Panc1 (cell line): Measurements from ENCODE around the gene CCNYL1. TPM values are rescaled to one million over a fixed set of nuclear protein-coding genes. Genes with fewer than 3 reads are reported as not detected.
"Not testable (repeated sequence)": the region's sequence is repeated elsewhere in the genome, so short reads cannot be mapped to it uniquely, and the experiment has no call there.

Source experiments
- ATAC-seq: fragments of 200-7000 bp; cut with Tn5 transposase; 2 replicates; pipeline ENCODE4 v1.9.1; 2020; ENCODE audit warnings: mild to moderate bottlenecking, moderate library complexity
- BruUV-seq: library from RNA; stranded (reverse); fragments of 400-500 nt; replicated peaks from 2 replicates; lab custom pipeline; 2021; lab: Mats Ljungman, UMichigan
- CTCF ChIA-PET: fragments of 300-600 bp; sonication (Branson Sonifier 250); formaldehyde crosslinking; loops from one replicate; lab custom pipeline; 2022; ENCODE audit warnings: antibody characterized with exemption; lab: Charles Lee
- POLR2A ChIA-PET: fragments of 300-600 bp; sonication (Branson Sonifier 250); formaldehyde crosslinking; loops from one replicate; lab custom pipeline; 2022; ENCODE audit warnings: antibody characterized with exemption; lab: Charles Lee
- DNase-seq: peaks from one replicate; pipeline ENCODE4 v3.0.0-alpha.2; 2010; ENCODE audit warnings: low read depth, low spot score
- H3K27ac ChIP-seq: 2 replicates; pipeline ENCODE4 v1.5.1; 2011; ENCODE audit warnings: mild to moderate bottlenecking, low read length, inconsistent platforms
- H3K27me3 ChIP-seq: fragments of 200-500 bp; sonication (Bioruptor generic); 2 replicates; pipeline ENCODE4 v1.6.0; 2014; ENCODE audit warnings: low read length, inconsistent platforms; ENCODE audit not compliant: control insufficient read depth, insufficient read depth
- H3K36me3 ChIP-seq: fragments of 200-500 bp; sonication (Bioruptor generic); 2 replicates; pipeline ENCODE4 v1.5.1; 2014; ENCODE audit warnings: inconsistent platforms, mild to moderate bottlenecking, low read length, moderate library complexity; ENCODE audit not compliant: control insufficient read depth, insufficient read depth
- H3K4me1 ChIP-seq: 2 replicates; pipeline ENCODE4 v1.5.1; 2011; ENCODE audit warnings: inconsistent platforms, mild to moderate bottlenecking, low read length, moderate library complexity; ENCODE audit not compliant: control insufficient read depth, insufficient read depth
- H3K4me3 ChIP-seq, 2 experiments: 2 replicates each; pipeline ENCODE4 v1.5.1; 2011 to 2012; ENCODE audit warnings: low read depth in 2 of 2, low read length in 2 of 2, mild to moderate bottlenecking in 2 of 2, inconsistent platforms in 1 of 2, moderate library complexity in 1 of 2
- H3K9me3 ChIP-seq: fragments of 200-500 bp; sonication (Bioruptor generic); 2 replicates; pipeline ENCODE4 v1.5.1; 2014; ENCODE audit warnings: low read depth, mild to moderate bottlenecking, inconsistent platforms, low read length, moderate library complexity; ENCODE audit not compliant: control insufficient read depth, insufficient read depth
- POLR2AphosphoS5 ChIP-seq: IDR thresholded peaks from 2 replicates; pipeline ENCODE4 v1.6.1; 2012; ENCODE audit warnings: mild to moderate bottlenecking, low read depth, low read length, moderate library complexity
- SIN3A ChIP-seq: IDR thresholded peaks from 2 replicates; pipeline ENCODE4 v1.6.1; 2012; ENCODE audit warnings: low read depth, mild to moderate bottlenecking, low read length, moderate library complexity, borderline replicate concordance; ENCODE audit not compliant: insufficient read depth
- TCF7L2 ChIP-seq: IDR thresholded peaks from 2 replicates; pipeline ENCODE4 v1.6.1; 2011; ENCODE audit warnings: mild to moderate bottlenecking, low read depth, low read length, inconsistent platforms
- in situ Hi-C: cut with HindIII; loops from 2 replicates; pipeline ENCODE4 v1.10.0; 2016; ENCODE audit warnings: low sequenced_read_pairs, low pct_unique_long_range_greater_than_20kb
- intact Hi-C: fragments of 100-400 bp; cut with micrococcal nuclease; formaldehyde crosslinking; loops from one replicate; pipeline ENCODE4 v1.10.0; 2022; ENCODE audit not compliant: unreplicated experiment
- total RNA-seq: library from RNA; stranded (reverse); gene quantifications from one replicate; pipeline ENCODE4 v1.2.1, GENCODE V29; 2021; ENCODE audit not compliant: unreplicated experiment
- TF ChIP-seq, protein P1 (sequence below): fragments of 450-650 bp; IDR thresholded peaks from 2 replicates; pipeline ENCODE4 v1.5.1; 2017; ENCODE audit warnings: mild to moderate bottlenecking
- TF ChIP-seq, protein P2 (sequence below), 2 experiments: IDR thresholded peaks; 2 replicates each; pipeline ENCODE4 v1.6.1; 2011 to 2012; ENCODE audit warnings: low read depth in 2 of 2, control low read depth in 1 of 2, low read length in 1 of 2, mild to moderate bottlenecking in 1 of 2, moderate library complexity in 1 of 2; ENCODE audit not compliant: insufficient read depth in 1 of 2

The CCNYL1 gene
- total RNA-seq, 1 experiment from 2014 or later, result 31.4 TPM

DNA sequence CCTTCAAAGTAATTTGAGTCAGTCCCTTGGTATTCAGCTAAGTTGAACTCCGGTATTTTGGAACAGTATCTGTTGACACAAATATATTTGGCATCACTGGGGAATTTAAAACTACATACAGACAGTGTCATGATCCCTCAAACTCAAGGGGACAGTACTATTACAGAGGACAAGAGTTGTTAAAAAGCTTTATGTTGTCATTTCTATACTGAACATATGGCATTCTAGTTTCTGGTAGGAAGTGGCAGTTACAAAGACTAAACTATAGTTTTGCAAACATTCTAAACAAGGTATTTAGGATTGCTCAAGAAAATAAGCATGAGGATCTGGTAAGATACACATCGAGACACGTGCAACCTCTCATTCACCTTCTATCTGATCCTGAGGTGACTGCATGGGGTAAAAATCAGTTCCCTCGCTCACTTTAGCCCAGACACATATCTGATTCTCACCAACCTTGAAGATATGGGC is 16.6 kb upstream of the CCNYL1 start:
- intact Hi-C loops (no loop called here), in situ Hi-C loops (no loop called here)
- no TSS peak for BruUV-seq
- Histone ChIP-seq H3K27me3 (no peaks in the 10 kb centered on the region), H3K27ac (no peak overlapping the region), H3K36me3 (no peaks in the 10 kb centered on the region), H3K4me1 (peaks cover 3% of the 10 kb centered on the region; the same call in 1 of the 2 replicates), H3K4me3 (no peak overlapping the region), H3K9me3 (no peaks in the 10 kb centered on the region)
- ChIA-PET POLR2A (no interaction called here), CTCF (interaction anchor here (0.6 kb wide), 1 partner anchor 43 kb away, joined by 3 read pairs; no protein-coding TSS in a partner anchor)
- TF ChIP-seq TCF7L2, result no peak
- TF ChIP-seq, protein P1, sequence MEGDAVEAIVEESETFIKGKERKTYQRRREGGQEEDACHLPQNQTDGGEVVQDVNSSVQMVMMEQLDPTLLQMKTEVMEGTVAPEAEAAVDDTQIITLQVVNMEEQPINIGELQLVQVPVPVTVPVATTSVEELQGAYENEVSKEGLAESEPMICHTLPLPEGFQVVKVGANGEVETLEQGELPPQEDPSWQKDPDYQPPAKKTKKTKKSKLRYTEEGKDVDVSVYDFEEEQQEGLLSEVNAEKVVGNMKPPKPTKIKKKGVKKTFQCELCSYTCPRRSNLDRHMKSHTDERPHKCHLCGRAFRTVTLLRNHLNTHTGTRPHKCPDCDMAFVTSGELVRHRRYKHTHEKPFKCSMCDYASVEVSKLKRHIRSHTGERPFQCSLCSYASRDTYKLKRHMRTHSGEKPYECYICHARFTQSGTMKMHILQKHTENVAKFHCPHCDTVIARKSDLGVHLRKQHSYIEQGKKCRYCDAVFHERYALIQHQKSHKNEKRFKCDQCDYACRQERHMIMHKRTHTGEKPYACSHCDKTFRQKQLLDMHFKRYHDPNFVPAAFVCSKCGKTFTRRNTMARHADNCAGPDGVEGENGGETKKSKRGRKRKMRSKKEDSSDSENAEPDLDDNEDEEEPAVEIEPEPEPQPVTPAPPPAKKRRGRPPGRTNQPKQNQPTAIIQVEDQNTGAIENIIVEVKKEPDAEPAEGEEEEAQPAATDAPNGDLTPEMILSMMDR, result no peak
- TF ChIP-seq POLR2AphosphoS5, result no peak
- TF ChIP-seq, protein P2, sequence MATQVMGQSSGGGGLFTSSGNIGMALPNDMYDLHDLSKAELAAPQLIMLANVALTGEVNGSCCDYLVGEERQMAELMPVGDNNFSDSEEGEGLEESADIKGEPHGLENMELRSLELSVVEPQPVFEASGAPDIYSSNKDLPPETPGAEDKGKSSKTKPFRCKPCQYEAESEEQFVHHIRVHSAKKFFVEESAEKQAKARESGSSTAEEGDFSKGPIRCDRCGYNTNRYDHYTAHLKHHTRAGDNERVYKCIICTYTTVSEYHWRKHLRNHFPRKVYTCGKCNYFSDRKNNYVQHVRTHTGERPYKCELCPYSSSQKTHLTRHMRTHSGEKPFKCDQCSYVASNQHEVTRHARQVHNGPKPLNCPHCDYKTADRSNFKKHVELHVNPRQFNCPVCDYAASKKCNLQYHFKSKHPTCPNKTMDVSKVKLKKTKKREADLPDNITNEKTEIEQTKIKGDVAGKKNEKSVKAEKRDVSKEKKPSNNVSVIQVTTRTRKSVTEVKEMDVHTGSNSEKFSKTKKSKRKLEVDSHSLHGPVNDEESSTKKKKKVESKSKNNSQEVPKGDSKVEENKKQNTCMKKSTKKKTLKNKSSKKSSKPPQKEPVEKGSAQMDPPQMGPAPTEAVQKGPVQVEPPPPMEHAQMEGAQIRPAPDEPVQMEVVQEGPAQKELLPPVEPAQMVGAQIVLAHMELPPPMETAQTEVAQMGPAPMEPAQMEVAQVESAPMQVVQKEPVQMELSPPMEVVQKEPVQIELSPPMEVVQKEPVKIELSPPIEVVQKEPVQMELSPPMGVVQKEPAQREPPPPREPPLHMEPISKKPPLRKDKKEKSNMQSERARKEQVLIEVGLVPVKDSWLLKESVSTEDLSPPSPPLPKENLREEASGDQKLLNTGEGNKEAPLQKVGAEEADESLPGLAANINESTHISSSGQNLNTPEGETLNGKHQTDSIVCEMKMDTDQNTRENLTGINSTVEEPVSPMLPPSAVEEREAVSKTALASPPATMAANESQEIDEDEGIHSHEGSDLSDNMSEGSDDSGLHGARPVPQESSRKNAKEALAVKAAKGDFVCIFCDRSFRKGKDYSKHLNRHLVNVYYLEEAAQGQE (IDR thresholded peaks at IDR 0.05; ENCODE audit: insufficient read depth in 1 of 2, low read depth in 2 of 2, low read length in 1 of 2), result no peak
- no peak for TF ChIP-seq SIN3A
- ATAC-seq (no peak), DNase-seq (no peak)

DNA sequence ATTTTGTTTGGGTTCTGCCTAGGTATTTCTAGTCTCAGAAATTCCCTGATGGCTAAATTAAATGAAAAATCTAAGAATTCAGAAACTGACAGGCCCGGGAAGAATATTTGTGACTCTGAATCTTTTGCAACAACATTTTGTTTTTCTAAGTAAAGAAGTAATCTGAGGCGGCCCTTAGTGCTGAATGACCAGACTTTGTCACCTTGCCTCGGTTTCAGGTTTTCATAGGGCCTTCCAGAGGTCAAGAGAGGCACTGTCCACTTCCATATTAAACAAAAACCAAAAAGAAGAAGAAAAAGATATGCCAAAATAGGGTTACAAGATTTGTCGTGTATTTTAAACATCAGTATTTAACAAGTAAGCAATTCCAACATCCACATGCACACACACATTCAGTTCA is 16.1 kb upstream of the CCNYL1 start:
- no peaks in the 10 kb centered on the region for H3K27me3 ChIP-seq
- no peak overlapping the region for H3K4me3 ChIP-seq
- POLR2A ChIA-PET, result no interaction called here
- H3K27ac ChIP-seq, result no peak overlapping the region
- peaks cover 3% of the 10 kb centered on the region; the same call in 1 of the 2 replicates for H3K4me1 ChIP-seq
- DNase-seq (no peak), ATAC-seq (no peak)
- H3K36me3 ChIP-seq, result no peaks in the 10 kb centered on the region
- TF ChIP-seq TCF7L2 (no peak), SIN3A (no peak), POLR2AphosphoS5 (no peak)
- TF ChIP-seq, protein P1, result no peak
- TF ChIP-seq, protein P2 (IDR thresholded peaks at IDR 0.05; ENCODE audit: insufficient read depth in 1 of 2, low read depth in 2 of 2, low read length in 1 of 2), result no peak
- no peaks in the 10 kb centered on the region for H3K9me3 ChIP-seq
- no TSS peak for BruUV-seq
- in situ Hi-C loops, result no loop called here
- CTCF ChIA-PET, result no interaction called here
- intact Hi-C loops, result no loop called here

DNA sequence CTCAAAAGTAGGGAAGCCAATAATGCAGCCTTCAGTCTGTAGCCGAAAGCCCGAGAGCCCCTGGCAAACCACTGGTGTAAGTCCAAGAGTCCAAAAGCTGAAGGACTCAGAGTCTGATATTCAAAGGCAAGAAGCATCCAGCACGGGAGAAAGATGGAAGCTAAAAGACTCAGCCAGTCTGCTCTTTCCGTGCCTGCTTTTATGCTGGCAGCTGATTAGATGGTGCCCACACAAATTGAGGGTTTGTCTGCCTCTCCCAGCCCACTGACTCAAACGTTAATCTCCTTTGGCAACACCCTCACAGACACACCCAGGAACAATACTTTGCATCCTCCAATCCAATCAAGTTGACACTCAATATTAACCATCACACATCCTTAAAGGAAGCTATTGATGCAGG is 14.5 kb upstream of the CCNYL1 start:
- BruUV-seq, H3K27me3 ChIP-seq, H3K9me3 ChIP-seq, POLR2A ChIA-PET, H3K4me3 ChIP-seq, in situ Hi-C loops, H3K27ac ChIP-seq, CTCF ChIA-PET, DNase-seq, H3K36me3 ChIP-seq, intact Hi-C loops, ATAC-seq, H3K4me1 ChIP-seq: not testable (repeated sequence)
